ENCODE results near the gene KLK4.

Gene KLK4

GRCh38 chr19:50911206-50912101 lies at the start of gene KLK4:
TSS of gene KLK4 (minus strand) at chr19:50911395. CDS start at chr19:50910738, 657 bp downstream.
- TF ChIP-seq USF1 (IDR thresholded peaks at IDR 0.05), result no peak
- no peak for TF ChIP-seq TEAD4 (IDR thresholded peaks at IDR 0.05)
- TF ChIP-seq CREB1 (IDR thresholded peaks at IDR 0.05; ENCODE audit: low read depth), result no peak
- TF ChIP-seq TAF1 (IDR thresholded peaks at IDR 0.05; ENCODE audit: low read depth), result no peak
- TF ChIP-seq EP300 (IDR thresholded peaks at IDR 0.05; ENCODE audit: borderline replicate concordance), result no peak
- TF ChIP-seq MAX (IDR thresholded peaks at IDR 0.05), result no peak
- TF ChIP-seq REST (IDR thresholded peaks at IDR 0.05; ENCODE audit: low read depth), result no peak
- no peak for TF ChIP-seq ZBTB7A (IDR thresholded peaks at IDR 0.05; ENCODE audit: low read depth)

GRCh38 chr19:50959731-50960500 lies 48.7 kb upstream of the KLK4 start:
- TF ChIP-seq EP300 (IDR thresholded peaks at IDR 0.05; ENCODE audit: borderline replicate concordance), result no peak
- TF ChIP-seq TAF1 (IDR thresholded peaks at IDR 0.05; ENCODE audit: low read depth), result no peak
- no peak for TF ChIP-seq TCF12 (IDR thresholded peaks at IDR 0.05; ENCODE audit: low read depth)

- TF ChIP-seq CREB1 (IDR thresholded peaks at IDR 0.05; ENCODE audit: low read depth), result no peak
- no peak for TF ChIP-seq CEBPB (IDR thresholded peaks at IDR 0.05)
- TF ChIP-seq TCF12 (IDR thresholded peaks at IDR 0.05; ENCODE audit: low read depth), result no peak
- no peak for TF ChIP-seq TAF1 (IDR thresholded peaks at IDR 0.05; ENCODE audit: low read depth)
- no peak for TF ChIP-seq NFIC (IDR thresholded peaks at IDR 0.05)
- no peak for TF ChIP-seq FOXM1 (IDR thresholded peaks at IDR 0.05; ENCODE audit: borderline replicate concordance, low read depth)
- TF ChIP-seq REST (IDR thresholded peaks at IDR 0.05; ENCODE audit: low read depth), result no peak
- no peak for TF ChIP-seq RAD21 (IDR thresholded peaks at IDR 0.05; ENCODE audit: low read depth)
These were observed 46.4 kb upstream of the KLK4 start for GRCh38 chr19:50957587-50957986.

GRCh38 chr19:50952910-50953309 lies 41.7 kb upstream of the KLK4 start, which contains the start of gene KLK5:
TSS of gene KLK5 (minus strand) at chr19:50953038. CDS start at chr19:50952657, 381 bp downstream.
- TF ChIP-seq USF1 (IDR thresholded peaks at IDR 0.05) (no peak), FOXM1 (IDR thresholded peaks at IDR 0.05; ENCODE audit: borderline replicate concordance, low read depth) (no peak), CEBPB (IDR thresholded peaks at IDR 0.05) (no peak), EGR1 (IDR thresholded peaks at IDR 0.05) (no peak), EP300 (IDR thresholded peaks at IDR 0.05; ENCODE audit: borderline replicate concordance) (no peak), ZBTB7A (IDR thresholded peaks at IDR 0.05; ENCODE audit: low read depth) (no peak), RAD21 (IDR thresholded peaks at IDR 0.05; ENCODE audit: low read depth) (no peak), TCF12 (IDR thresholded peaks at IDR 0.05; ENCODE audit: low read depth) (no peak), NFIC (IDR thresholded peaks at IDR 0.05) (no peak), CREB1 (IDR thresholded peaks at IDR 0.05; ENCODE audit: low read depth) (no peak), TEAD4 (IDR thresholded peaks at IDR 0.05) (no peak), YY1 (IDR thresholded peaks at IDR 0.05; ENCODE audit: low read depth) (no peak), REST (IDR thresholded peaks at IDR 0.05; ENCODE audit: low read depth) (no peak)

Data from Ishikawa (cell line).